Measurements from ENCODE around the gene LALBA. TPM values are rescaled to one million over a fixed set of nuclear protein-coding genes. Genes with fewer than 3 reads are reported as not detected.
"Not testable (repeated sequence)": the region's sequence is repeated elsewhere in the genome, so short reads cannot be mapped to it uniquely, and the experiment has no call there.

Gene LALBA
- not detected for polyA plus RNA-seq (ENCODE audit: insufficient read length in 4 of 4)

GRCh38 chr12:48569946-48570345, at the start of gene LALBA:
TSS of gene LALBA (minus strand) at chr12:48570046. CDS start at chr12:48570020, 26 bp downstream.
- DNase-seq (ENCODE audit: low read depth in 4 of 4, low spot score in 3 of 4), result no peak

- DNase-seq (ENCODE audit: low read depth in 4 of 4, low spot score in 3 of 4), result peak; percentile 59 to 68 (median 64)
Measured at GRCh38 chr12:48618541-48618940, 48.7 kb upstream of the LALBA start.

GRCh38 chr12:48615681-48616080, 45.8 kb upstream of the LALBA start:
- DNase-seq (ENCODE audit: low read depth in 4 of 4, low spot score in 3 of 4), result no peak

GRCh38 chr12:48613321-48613720, 43.5 kb upstream of the LALBA start:
- no peak for DNase-seq (ENCODE audit: low read depth in 4 of 4, low spot score in 3 of 4)

GRCh38 chr12:48602192-48602989, 32.5 kb upstream of the LALBA start:
- no peak for DNase-seq (ENCODE audit: low read depth in 4 of 4, low spot score in 3 of 4)

- DNase-seq (ENCODE audit: low read depth in 4 of 4, low spot score in 3 of 4), result no peak
Measured at GRCh38 chr12:48601013-48601756, 31.3 kb upstream of the LALBA start.

- no peak for DNase-seq (ENCODE audit: low read depth in 4 of 4, low spot score in 3 of 4)
Measured at GRCh38 chr12:48600552-48600951, 30.7 kb upstream of the LALBA start.

GRCh38 chr12:48592591-48593086, 22.8 kb upstream of the LALBA start:
- no peak for DNase-seq (ENCODE audit: low read depth in 4 of 4, low spot score in 3 of 4)

- DNase-seq (ENCODE audit: low read depth in 4 of 4, low spot score in 3 of 4), result no peak
Measured at GRCh38 chr12:48586361-48586760, 16.5 kb upstream of the LALBA start.

- DNase-seq (ENCODE audit: low read depth in 4 of 4, low spot score in 3 of 4), result no peak
Measured at GRCh38 chr12:48583728-48584127, 13.9 kb upstream of the LALBA start.

GRCh38 chr12:48580831-48581230, 11.0 kb upstream of the LALBA start:
- no peak for DNase-seq (ENCODE audit: low read depth in 4 of 4, low spot score in 3 of 4)

GRCh38 chr12:48572326-48572725, 2.5 kb upstream of the LALBA start:
- no peak for DNase-seq (ENCODE audit: low read depth in 4 of 4, low spot score in 3 of 4)

GRCh38 chr12:48567731-48568130, 2.1 kb downstream of the LALBA start:
- no peak for DNase-seq (ENCODE audit: low read depth in 4 of 4, low spot score in 3 of 4)

GRCh38 chr12:48557919-48558318, 11.9 kb downstream of the LALBA start:
- DNase-seq (ENCODE audit: low read depth in 4 of 4, low spot score in 3 of 4), result no peak

GRCh38 chr12:48556631-48557030, 13.2 kb downstream of the LALBA start:
- no peak for DNase-seq (ENCODE audit: low read depth in 4 of 4, low spot score in 3 of 4)

- DNase-seq (ENCODE audit: low read depth in 4 of 4, low spot score in 3 of 4), result not testable (repeated sequence)
Measured at GRCh38 chr12:48553666-48554343, 16.0 kb downstream of the LALBA start.

- not testable (repeated sequence) for DNase-seq (ENCODE audit: low read depth in 4 of 4, low spot score in 3 of 4)
Measured at GRCh38 chr12:48551636-48552035, 18.2 kb downstream of the LALBA start.

- DNase-seq (ENCODE audit: low read depth in 4 of 4, low spot score in 3 of 4), result not testable (repeated sequence)
Measured at GRCh38 chr12:48547012-48547411, 22.8 kb downstream of the LALBA start.

GRCh38 chr12:48545833-48546469, 23.9 kb downstream of the LALBA start:
- DNase-seq (ENCODE audit: low read depth in 4 of 4, low spot score in 3 of 4), result no peak

GRCh38 chr12:48542300-48542928, 27.4 kb downstream of the LALBA start:
- DNase-seq (ENCODE audit: low read depth in 4 of 4, low spot score in 3 of 4), result peak in 1 of 4 donors; percentile 1
